GM18868 (cell line): ENCODE results near the gene ZCWPW1.
"Not testable (repeated sequence)": the region's sequence is repeated elsewhere in the genome, so short reads cannot be mapped to it uniquely, and the experiment has no call there.

Source experiments
- ATAC-seq: cut with Tn5 transposase; IDR thresholded peaks from one replicate; pipeline ENCODE4 v1.9.1; 2021; ENCODE audit warnings: mild to moderate bottlenecking, moderate library complexity; ENCODE audit not compliant: unreplicated experiment

ZCWPW1 gene

DNA sequence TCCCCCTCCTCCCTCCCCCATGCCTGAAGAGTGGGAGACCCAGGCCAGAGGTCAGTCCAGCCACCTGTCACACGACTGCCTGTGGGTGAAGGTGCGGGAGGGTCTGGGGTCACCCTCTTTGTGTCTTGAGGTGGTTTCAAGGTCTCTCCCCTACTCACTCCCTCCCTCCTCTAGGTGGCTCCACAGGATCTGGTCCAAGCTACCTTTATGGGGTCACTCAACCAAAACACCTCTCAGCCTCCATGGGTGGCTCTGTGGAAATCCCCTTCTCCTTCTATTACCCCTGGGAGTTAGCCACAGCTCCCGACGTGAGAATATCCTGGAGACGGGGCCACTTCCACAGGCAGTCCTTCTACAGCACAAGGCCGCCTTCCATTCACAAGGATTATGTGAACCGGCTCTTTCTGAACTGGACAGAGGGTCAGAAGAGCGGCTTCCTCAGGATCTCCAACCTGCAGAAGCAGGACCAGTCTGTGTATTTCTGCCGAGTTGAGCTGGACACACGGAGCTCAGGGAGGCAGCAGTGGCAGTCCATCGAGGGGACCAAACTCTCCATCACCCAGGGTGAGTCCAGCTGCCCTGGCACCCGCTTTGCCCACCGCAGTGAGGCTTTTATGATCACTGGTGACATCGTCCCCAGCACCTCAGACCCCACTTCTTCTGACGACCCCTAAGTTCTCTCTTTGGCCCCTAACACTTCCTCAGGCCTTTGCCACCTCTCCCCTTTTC is 54.5 kb downstream of the ZCWPW1 start:
- ATAC-seq: not testable (repeated sequence)

DNA sequence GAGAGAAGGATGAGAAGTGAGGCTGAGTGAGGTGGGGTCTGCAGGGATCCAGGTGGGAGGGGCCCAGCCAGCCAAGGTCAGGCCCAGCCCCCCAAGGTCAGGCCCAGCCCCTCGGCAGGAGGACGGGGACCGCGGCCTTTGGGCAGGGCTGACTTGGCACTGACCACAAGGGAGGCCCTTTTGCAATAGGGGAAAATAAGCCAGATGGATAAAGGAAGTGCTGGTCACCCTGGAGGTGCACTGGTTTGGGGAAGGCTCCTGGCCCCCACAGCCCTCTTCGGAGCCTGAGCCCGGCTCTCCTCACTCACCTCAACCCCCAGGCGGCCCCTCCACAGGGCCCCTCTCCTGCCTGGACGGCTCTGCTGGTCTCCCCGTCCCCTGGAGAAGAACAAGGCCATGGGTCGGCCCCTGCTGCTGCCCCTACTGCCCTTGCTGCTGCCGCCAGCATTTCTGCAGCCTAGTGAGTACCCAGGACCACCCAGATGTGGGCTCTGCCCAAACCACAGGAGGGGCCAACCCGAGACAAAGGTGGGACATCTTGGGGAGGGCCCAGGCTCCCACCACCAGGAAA is 55.2 kb downstream of the ZCWPW1 start, which contains the start of gene PILRA:
TSS of gene PILRA (plus strand) at position 227 of the 571 bp plus-strand sequence. CDS start at position 397, 170 bp downstream.
- ATAC-seq: no peak

DNA sequence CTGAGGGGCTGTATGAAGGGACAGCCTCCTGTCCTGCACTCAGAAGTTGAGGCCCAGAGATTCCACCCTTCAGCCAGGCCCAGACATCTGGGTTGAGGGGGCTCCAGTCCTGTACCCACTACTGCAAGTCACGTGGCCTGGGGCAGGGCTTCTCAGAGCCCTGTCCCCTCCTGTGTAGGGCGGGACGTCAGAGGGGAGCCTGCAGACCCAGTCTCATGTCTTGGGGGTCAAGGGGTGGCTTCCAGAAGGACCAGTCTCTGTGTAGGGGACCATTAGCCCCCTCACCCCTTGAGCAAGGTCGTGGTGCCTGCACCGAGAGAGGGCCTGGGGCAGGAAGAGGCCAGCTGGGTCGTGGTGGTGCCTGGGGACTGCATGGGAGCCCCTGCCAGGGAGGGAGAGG is 55.8 kb downstream of the ZCWPW1 start:
- ATAC-seq: no peak

DNA sequence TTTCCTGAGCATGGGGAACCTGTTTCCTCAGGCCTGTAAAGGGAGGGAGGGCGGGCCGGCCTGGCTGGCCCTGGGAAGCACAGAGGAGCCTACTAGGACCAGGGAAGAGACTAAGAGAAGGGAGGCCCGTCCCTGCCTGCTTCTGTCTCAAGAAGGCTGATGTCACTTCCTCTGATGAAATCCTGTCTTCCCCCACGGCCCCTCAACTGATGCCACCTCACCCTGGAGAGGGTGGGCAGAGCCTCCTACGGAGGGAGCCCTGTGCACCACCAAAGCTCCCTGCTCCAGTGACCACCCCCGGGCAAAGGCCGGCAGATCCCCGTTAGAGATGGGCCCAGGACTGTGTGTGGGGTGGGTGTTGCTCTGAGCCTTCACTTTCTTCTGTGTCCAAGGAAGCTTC is 56.2 kb downstream of the ZCWPW1 start:
- ATAC-seq: no peak

DNA sequence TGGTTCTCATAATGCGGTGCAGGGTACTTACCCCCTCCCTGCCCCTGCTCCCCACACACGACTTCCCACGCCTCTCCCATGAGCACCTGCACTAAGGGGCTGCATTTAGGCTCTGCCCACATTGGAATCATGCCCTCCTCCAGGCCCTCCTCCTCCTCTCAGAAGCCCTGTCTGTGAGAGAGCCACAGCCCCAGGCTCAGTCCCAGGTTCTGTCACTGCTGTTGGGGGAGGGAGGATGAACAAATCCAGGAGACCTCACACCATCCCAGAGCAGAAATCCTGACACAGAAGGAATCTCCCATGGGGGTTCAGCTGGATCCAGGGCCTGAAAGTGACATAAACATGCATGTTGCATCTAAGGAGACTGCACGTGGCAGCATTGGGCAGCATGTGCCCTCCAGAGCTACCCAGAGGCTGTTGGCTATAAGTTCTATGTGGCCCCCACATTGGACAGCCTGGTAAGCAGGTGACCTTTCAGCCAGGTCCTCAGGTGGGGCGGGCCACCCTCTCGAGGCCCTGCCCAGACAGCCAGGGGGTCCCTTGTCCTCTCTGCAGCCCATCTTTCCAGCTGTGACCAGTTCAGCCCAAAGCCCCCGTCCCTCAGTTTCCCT is 56.8 kb downstream of the ZCWPW1 start:
- ATAC-seq: no peak

DNA sequence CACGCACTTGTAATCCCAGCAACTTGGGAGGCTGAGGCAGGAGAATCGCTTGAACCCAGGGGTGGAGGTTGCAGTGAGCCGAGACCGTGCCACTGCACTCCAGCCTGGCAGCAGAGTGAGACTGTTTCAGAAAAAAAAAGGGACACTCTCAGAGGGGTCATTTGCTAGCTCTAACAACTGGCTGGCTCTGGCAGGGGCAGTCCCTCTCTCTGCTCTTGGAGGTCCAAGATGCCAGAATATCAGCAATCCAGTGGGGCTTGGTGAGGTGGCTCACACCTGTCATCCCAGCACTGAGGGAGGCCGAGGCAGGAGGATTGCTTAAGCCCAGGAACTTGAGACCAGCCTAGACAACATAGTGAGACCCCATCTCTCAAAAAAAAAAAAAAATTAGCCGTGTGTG is 57.8 kb downstream of the ZCWPW1 start:
- ATAC-seq: no peak

DNA sequence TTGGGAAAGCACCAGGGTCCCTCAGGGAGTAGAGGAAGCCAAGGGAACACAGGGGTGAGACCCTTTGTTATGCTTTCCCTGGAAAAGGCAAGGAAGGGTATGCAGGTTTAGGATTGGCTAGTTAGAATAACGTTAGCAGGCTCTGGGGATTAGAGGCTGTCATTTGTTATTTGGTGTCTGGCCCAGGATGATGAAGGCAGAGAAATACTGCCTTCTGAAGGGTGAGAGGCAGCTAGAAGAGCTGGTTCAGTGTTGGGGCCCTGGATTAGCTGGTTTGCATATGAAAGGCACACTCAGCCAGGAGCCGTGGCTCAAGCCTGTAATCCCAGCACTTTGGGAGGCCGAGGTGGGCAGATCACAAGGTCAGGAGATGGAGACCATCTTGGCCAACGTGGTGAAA is 58.2 kb downstream of the ZCWPW1 start:
- ATAC-seq: no peak

DNA sequence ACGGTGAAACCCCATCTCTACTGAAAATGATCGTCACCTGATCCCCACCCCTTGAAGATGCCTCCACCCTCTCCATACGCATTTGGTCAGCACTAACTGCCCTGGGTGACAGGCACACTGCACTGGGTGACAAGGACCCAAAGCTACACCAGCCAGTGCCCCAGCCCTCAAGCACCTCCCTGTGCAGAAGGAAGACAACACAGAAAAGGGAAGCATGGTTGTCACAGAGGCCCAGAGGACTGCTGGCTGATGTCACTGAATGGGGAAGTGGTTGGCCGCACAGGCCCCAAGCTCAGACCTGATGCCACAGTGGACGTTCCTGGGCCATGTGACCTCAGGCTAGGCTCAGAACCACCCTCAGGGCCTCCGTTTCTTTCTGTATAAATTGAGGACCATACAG is 59.4 kb downstream of the ZCWPW1 start:
- ATAC-seq: peak; percentile 51

DNA sequence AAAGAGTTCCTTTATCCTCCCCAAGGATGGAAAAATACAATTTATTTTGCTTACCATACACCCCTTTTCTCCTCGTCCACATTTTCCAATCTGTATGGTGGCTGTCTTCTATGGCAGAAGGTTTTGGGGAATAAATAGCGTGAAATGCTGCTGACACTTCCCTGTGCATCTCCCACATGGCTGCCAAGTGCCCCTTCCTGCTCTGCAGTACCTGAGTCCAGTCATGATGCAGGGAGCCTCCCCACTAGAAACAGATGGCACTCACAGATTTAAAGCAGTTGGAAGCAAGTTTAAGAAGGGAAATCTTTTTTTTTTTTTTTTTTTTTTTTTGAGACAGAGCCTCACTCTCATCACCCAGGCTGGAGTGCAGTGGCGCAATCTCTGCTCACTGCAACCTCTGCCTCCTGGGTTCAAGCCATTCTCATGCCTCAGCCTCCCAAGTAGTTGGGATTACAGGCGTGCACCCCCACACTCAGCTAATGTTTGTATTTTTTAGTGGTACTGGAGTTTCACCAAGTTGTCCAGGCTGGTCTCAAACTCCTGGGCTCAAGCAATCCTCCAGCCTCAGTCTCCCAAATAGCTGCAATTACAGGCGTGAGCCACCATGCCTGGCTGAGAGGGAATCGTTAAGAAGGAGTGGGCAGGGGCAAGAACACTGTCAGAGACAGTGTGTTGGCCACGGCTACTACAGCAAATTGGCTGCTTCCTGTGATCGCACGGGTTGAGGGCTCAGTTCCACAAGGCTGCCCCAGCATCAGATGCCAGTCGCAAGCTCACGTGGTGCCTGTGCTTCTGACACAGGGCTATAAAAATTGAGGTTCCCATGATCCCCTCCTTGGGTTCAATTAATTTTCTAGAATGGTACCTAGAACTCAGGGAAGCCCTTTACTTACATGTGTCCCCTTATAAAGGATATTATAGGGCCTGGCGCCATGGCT is 60.6 kb downstream of the ZCWPW1 start:
- ATAC-seq: no peak

DNA sequence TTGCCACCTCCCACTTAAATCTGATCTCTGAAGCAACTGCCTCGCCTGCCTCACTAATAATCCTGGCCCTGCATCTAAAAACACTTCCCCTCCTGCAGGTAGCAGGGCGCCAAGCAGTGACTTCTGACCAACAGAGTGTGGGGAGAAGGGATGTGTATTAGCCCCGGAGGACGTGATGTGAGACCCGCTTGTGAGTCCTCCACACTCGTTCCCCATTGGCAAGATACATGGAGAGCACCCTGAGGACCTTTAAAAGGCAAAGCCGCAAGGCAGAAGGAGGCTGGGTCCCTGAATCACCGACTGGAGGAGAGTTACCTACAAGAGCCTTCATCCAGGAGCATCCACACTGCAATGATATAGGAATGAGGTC is 61.3 kb downstream of the ZCWPW1 start:
- no peak for ATAC-seq

DNA sequence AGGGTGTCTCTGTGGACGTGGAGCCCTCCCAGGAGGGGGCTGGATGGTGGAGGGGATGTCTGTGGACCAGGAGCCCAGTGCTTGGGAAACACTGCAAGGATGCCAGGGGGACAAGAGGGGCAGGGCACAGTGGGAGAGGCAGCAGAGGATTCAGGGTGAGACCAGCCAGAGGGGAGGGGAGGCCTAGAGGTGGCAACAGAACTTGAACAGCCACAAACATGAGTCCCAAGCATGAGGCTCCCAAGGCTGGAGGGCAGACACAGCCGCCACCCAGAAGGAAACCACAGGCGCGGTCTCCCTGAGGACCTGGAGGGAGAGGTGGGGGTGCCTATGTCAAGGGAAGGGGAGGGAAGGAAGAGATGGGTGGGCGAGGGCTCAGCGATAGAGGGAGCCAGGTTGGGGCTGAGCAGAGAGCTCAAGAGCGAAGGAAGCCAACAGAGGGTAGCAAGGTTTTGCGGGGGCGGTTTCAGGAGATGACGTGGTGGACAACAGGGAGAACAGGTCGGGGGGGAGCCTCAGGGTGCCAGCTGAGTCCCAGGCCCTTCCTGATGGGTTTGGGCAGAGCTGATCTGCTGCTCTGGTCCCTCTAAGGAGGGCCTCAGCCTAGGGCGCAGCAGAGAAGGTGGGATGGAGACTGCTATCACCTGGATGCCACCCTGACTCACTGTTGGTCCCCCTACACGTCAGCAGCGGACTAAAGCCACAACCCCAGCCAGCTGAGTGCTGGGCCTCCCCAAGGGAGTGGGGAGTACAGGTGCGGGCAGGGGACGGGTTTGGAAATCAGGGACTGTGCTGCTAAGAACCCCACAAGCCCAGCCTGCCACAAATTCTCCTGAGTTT is 61.9 kb downstream of the ZCWPW1 start:
- ATAC-seq: no peak

DNA sequence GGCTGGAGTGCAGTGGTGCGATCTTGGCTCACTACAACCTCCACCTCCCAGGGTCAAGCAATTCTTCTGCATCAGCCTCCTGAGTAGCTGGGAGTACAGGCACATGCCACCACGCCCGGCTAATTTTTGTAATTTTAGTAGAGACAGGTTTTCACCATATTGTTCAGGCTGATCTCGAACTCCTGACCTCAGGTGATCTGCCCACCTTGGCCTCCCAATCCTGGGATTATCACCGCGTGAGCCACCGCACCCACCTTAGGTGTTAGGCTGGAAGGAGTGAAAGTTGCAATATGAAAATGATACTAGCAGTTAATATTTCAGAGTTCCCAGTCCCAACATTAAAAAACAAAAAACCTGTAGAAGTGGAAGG is 62.5 kb downstream of the ZCWPW1 start:
- not testable (repeated sequence) for ATAC-seq

DNA sequence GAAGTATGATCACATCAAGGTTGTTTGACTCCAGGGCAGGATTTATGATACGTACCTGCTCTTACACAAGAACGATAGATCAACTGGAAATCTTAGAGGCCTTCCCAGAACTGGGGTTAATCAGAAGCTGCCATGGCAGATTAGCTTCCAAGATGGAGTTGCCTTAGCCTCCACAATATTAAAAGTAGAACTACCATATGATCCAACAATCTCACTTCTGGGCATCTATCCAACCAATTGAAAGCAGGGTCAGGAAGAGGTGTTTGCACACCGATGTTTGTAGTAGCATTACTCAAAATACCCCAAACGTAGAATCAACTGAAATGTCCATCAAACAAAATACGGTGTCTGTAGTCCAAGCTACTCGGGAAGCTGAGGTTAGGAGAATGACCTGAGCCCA is 64.0 kb downstream of the ZCWPW1 start:
- ATAC-seq: no peak

DNA sequence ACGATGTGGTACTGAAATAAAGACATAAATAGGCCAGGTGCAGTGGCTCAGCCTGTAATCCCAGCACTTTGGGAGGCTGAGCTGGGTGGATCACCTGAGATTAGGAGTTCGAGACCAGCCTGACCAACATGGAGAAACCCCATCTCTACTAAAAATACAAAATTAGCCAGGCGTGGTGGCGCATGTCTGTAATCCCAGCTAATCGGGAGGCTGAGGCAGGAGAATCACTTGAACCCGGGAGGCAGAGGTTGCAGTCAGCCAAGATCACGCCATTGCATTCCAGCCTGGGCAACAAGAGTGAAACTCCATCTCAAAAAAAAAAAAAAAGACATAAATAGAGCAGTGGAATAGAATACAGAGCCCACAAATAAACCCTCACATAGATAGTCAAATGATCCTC is 64.7 kb downstream of the ZCWPW1 start:
- not testable (repeated sequence) for ATAC-seq

DNA sequence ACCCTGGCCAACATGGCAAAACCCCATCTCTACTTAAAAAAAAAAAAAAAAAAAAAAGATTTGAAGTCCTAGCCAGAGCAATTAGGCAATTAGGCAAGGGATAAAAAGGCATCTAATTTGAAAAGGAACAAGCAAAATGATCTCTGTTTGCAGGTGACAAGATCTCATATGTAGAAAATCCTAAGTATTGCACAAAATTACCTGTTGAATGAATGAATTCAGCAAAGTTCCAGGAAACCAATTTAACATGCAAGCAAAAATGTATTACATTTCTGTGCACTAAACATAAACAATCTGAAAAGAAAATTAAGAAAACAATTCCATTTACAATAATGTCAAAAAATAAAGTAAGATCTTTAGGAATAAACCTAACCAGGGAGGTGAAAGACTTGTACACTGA is 65.4 kb downstream of the ZCWPW1 start:
- no peak for ATAC-seq

DNA sequence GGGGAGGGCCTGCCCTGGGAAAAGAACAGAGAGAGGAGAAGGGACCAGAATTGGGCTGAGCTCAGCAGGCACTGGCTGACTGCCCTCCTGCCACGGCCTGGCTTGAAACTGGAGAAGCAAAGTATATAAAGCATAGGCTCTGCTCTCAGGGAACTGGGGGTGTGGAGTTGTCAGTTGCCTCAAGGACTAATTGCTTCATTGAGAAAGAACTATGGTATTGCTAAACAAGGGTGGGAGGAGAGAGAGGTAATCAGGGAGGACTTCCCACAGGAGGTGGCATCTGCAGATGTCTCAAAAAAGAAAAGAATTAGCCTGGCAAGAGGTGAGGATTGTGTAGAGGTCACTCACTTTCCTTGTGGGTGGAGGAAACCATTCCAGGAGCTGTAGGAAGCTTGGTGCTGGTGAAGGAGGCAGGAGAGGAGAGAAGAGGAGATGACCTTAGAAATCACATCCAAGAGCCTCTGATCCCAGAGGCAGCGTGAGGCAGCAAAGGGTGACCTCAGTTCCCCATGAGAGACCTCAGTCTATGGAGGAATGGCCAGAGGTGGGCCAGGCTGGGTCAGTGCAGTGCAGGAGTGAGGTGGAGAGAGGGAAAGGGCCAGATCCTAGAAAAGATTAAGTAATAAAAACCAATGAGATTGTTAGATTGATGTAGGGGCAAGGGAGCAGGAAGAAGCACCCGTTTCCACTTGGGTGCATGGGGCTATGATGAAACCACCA is 68.2 kb downstream of the ZCWPW1 start:
- ATAC-seq: no peak

DNA sequence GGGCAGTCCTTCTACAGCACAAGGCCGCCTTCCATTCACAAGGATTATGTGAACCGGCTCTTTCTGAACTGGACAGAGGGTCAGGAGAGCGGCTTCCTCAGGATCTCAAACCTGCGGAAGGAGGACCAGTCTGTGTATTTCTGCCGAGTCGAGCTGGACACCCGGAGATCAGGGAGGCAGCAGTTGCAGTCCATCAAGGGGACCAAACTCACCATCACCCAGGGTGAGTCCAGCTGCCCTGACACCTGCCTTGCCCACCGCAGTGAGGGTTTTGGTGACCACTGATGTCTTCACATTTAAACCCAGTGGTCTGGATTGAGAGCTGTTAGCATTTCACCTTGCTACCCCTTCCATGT is 69.7 kb downstream of the ZCWPW1 start:
- no peak for ATAC-seq

DNA sequence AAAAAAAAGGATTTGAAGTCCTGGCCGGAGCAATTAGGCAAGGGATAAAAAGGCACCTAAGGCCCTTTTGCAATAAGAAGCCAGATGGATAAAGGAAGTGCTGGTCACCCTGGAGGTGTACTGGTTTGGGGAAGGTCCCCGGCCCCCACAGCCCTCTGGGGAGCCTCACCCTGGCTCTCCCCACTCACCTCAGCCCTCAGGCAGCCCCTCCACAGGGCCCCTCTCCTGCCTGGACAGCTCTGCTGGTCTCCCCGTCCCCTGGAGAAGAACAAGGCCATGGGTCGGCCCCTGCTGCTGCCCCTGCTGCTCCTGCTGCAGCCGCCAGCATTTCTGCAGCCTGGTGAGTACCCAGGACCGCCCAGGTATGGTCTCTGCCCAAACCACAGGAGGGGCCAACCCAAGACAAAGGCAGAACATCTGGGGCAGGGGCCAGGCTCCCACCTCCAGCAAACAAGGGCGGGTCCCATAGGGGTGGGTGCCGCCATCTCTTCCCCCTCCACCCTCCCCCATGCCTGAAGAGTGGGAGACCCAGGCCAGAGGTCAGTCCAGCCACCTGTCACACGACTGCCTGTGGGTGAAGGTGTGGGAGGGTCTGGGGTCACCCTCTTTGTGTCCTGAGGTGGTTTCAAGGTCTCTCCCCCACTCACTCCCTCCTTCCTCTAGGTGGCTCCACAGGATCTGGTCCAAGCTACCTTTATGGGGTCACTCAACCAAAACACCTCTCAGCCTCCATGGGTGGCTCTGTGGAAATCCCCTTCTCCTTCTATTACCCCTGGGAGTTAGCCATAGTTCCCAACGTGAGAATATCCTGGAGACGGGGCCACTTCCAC is 70.3 kb downstream of the ZCWPW1 start, which contains the start of gene PILRB:
TSS of gene PILRB (plus strand) at position 91 of the 830 bp plus-strand sequence. CDS start at position 277, 186 bp downstream.
- ATAC-seq: no peak

DNA sequence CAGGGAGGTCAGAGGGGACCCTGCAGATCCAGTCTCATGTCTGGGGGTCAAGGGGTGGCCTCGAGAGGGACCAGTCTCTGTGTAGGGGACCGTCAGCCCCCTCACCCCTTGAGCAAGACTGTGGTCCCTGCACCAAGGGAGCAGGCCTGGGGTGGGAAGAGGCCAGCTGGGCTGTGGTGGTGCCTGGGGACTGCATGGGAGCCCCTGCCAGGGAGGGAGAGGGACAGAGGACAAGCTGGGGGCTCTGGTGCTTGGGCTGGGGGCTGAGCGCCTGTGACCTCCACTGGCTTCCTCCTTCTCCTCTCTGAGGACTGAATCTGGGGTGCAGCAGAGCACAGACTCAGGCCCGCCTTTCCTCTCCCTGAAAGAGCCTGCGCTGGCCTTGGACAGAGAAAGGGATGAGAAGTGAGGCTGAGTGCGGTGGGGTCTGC is 71.4 kb downstream of the ZCWPW1 start:
- no peak for ATAC-seq
